ENCODE data around the gene NCKAP5. TPM values are rescaled to one million over a fixed set of nuclear protein-coding genes. Genes with fewer than 3 reads are reported as not detected.

The NCKAP5 gene
- total RNA-seq, 3 donors from 2014 or later (not counting 1 experiment from before 2014, with no cell fraction given), result 0.12 to 0.20 TPM; not detected in 1

GRCh38 chr2:133167223-133167622 is 401.0 kb downstream of the NCKAP5 start:
- Mint-ChIP-seq H3K27me3 (ENCODE audit: low read depth in 2 of 2) (no peaks in the 10 kb centered on the region), H3K27ac (no peak overlapping the region)

GRCh38 chr2:133166031-133166430 is 402.2 kb downstream of the NCKAP5 start:
- Histone ChIP-seq H3K36me3 (ENCODE audit: control insufficient read depth, insufficient read depth, low read length) (no peaks in the 10 kb centered on the region), H3K4me1 (ENCODE audit: control insufficient read depth, insufficient read depth, low read length) (no peaks in the 10 kb centered on the region), H3K9me3 (ENCODE audit: control insufficient read depth, insufficient read depth, low read length) (no peaks in the 10 kb centered on the region), H3K4me3 (ENCODE audit: low read length) (no peak overlapping the region), H3K27ac (ENCODE audit: low read length) (no peak overlapping the region), H3K27me3 (ENCODE audit: control insufficient read depth, insufficient read depth, low read length) (no peaks in the 10 kb centered on the region)
- Mint-ChIP-seq H3K27me3 (ENCODE audit: low read depth in 2 of 2) (no peaks in the 10 kb centered on the region), H3K36me3 (no peaks in the 10 kb centered on the region), H3K27ac (no peak overlapping the region), H3K4me3 (no peak overlapping the region), H3K4me1 (no peaks in the 10 kb centered on the region), H3K9me3 (peaks cover 0 to 3% of the 10 kb centered on the region in 2 donors)
- no peak for ATAC-seq
- intact Hi-C loops (cut with micrococcal nuclease), result no loop called here
- WGBS (ENCODE audit: insufficient coverage), result 82% methylated on average over 1 of the region's 2 CpGs
- no peak for DNase-seq
- no peak for TF ChIP-seq CTCF (IDR thresholded peaks at IDR 0.05)

More at GRCh38 chr2:133167223-133167622, 401.0 kb downstream of the NCKAP5 start:
- no peaks in the 10 kb centered on the region for H3K27me3 ChIP-seq (ENCODE audit: control insufficient read depth, insufficient read depth, low read length)
- H3K36me3 Mint-ChIP-seq, result no peaks in the 10 kb centered on the region
- H3K9me3 Mint-ChIP-seq, result peaks cover 0 to 3% of the 10 kb centered on the region in 2 donors
- no peaks in the 10 kb centered on the region for H3K4me1 ChIP-seq (ENCODE audit: control insufficient read depth, insufficient read depth, low read length)
- DNase-seq, result no peak
- H3K36me3 ChIP-seq (ENCODE audit: control insufficient read depth, insufficient read depth, low read length), result no peaks in the 10 kb centered on the region
- TF ChIP-seq CTCF (IDR thresholded peaks at IDR 0.05), result no peak
- H3K4me1 Mint-ChIP-seq, result no peaks in the 10 kb centered on the region
- no peak overlapping the region for H3K27ac ChIP-seq (ENCODE audit: low read length)
- H3K4me3 Mint-ChIP-seq, result no peak overlapping the region
- no peak overlapping the region for H3K4me3 ChIP-seq (ENCODE audit: low read length)
- H3K9me3 ChIP-seq (ENCODE audit: control insufficient read depth, insufficient read depth, low read length), result no peaks in the 10 kb centered on the region
- 72% methylated on average over 2 of the region's 3 CpGs for WGBS (ENCODE audit: insufficient coverage)
- intact Hi-C loops (cut with micrococcal nuclease), result no loop called here
- no peak for ATAC-seq

GRCh38 chr2:133163111-133163510 is 405.2 kb downstream of the NCKAP5 start:
- intact Hi-C loops (cut with micrococcal nuclease), result no loop called here
- no peak for TF ChIP-seq CTCF (IDR thresholded peaks at IDR 0.05)
- no peak overlapping the region for H3K4me3 ChIP-seq (ENCODE audit: low read length)
- H3K4me1 Mint-ChIP-seq, result no peaks in the 10 kb centered on the region
- H3K27me3 Mint-ChIP-seq (ENCODE audit: low read depth in 2 of 2), result no peaks in the 10 kb centered on the region
- 78% methylated on average over 4 of the region's 4 CpGs for WGBS (ENCODE audit: insufficient coverage)
- H3K27ac ChIP-seq (ENCODE audit: low read length), result no peak overlapping the region
- no peaks in the 10 kb centered on the region for H3K9me3 Mint-ChIP-seq
- no peaks in the 10 kb centered on the region for H3K27me3 ChIP-seq (ENCODE audit: control insufficient read depth, insufficient read depth, low read length)
- H3K36me3 ChIP-seq (ENCODE audit: control insufficient read depth, insufficient read depth, low read length), result no peaks in the 10 kb centered on the region
- H3K9me3 ChIP-seq (ENCODE audit: control insufficient read depth, insufficient read depth, low read length), result no peaks in the 10 kb centered on the region
- H3K4me3 Mint-ChIP-seq, result no peak overlapping the region
- H3K4me1 ChIP-seq (ENCODE audit: control insufficient read depth, insufficient read depth, low read length), result no peaks in the 10 kb centered on the region
- DNase-seq (no peak), ATAC-seq (no peak)
- H3K36me3 Mint-ChIP-seq, result no peaks in the 10 kb centered on the region
- H3K27ac Mint-ChIP-seq, result no peak overlapping the region

- Histone ChIP-seq H3K27me3 (ENCODE audit: control insufficient read depth, insufficient read depth, low read length) (no peaks in the 10 kb centered on the region), H3K4me3 (ENCODE audit: low read length) (no peak overlapping the region), H3K36me3 (ENCODE audit: control insufficient read depth, insufficient read depth, low read length) (no peaks in the 10 kb centered on the region), H3K9me3 (ENCODE audit: control insufficient read depth, insufficient read depth, low read length) (no peaks in the 10 kb centered on the region), H3K27ac (ENCODE audit: low read length) (no peak overlapping the region), H3K4me1 (ENCODE audit: control insufficient read depth, insufficient read depth, low read length) (no peaks in the 10 kb centered on the region)
- TF ChIP-seq CTCF (IDR thresholded peaks at IDR 0.05), result no peak
- DNase-seq, result no peak
- Mint-ChIP-seq H3K27me3 (ENCODE audit: low read depth in 2 of 2) (no peaks in the 10 kb centered on the region), H3K9me3 (peaks cover 6 to 9% of the 10 kb centered on the region in 2 donors), H3K4me3 (no peak overlapping the region), H3K4me1 (no peaks in the 10 kb centered on the region), H3K27ac (no peak overlapping the region), H3K36me3 (no peaks in the 10 kb centered on the region)
- intact Hi-C loops (cut with micrococcal nuclease), result no loop called here
- ATAC-seq, result no peak
Observed at GRCh38 chr2:133158442-133158841, 409.8 kb downstream of the NCKAP5 start.
